Left renal cortex interstitium (tissue), 4 donors: ENCODE results near the gene SORT1. TPM values are rescaled to one million over a fixed set of nuclear protein-coding genes. Genes with fewer than 3 reads are reported as not detected.
"Not testable (repeated sequence)": the region's sequence is repeated elsewhere in the genome, so short reads cannot be mapped to it uniquely, and the experiment has no call there.

ENCODE experiments used
- DNase-seq, 4 donors: peaks; one replicate each; pipeline ENCODE4 v3.0.0-alpha.2; 2013; ENCODE audit warnings: low read depth in 4 of 4, low spot score in 2 of 4, missing footprints in 1 of 4
- polyA plus RNA-seq, 4 donors: library from polyadenylated mRNA; unstranded; fragments of 120-200 nt; gene quantifications; one replicate each; pipeline ENCODE4 v1.2.1, GENCODE V29; 2013; ENCODE audit not compliant: insufficient read length in 4 of 4

SORT1 gene
- polyA plus RNA-seq, result 10 to 100 TPM; 52.1 to 60.4 (median 56.9) TPM

DNA sequence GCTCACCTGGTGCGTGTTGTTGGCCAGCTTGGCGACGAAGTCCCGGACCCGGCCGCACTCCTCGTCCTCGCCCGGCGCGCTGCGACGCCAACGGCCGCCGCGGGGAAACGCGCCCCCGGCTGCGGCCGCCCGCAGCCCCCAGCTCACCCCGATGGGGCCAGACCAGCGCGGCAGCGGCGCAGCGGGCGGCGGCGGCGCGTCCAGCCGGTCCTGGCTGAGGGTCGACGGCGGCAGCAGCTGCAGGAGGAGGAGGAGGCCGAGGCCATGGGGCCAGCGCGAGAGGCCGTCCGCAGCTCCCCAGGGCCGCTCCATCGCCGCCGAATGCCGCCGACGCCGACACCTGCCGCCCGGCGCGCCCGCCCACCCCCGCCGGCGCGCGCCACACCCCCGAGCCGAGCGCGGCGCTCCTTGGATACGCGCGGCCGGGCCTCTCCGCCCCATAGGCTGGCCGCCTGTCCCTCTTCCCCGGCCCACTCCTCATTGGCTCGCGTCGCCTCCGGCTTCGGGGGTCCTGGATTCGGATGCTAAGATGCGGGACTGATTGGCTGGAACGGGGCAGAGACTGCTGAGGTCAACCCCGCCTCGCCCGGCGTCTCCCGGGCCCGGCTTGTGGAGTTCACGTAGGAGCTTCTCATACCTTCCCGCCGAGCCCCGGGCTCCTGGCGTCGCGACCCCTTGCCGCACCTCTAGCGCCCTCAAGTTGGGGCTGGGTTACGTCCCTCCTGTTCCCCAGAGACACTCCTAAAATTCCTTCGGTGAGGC lies at the start of gene SORT1:
TSS of gene SORT1 (minus strand) at position 338 of the 762 bp plus-strand sequence. CDS start at position 312, 26 bp downstream.
- DNase-seq, result peak in 3 of 4 donors; percentile 56 to 85 (median 78)

DNA sequence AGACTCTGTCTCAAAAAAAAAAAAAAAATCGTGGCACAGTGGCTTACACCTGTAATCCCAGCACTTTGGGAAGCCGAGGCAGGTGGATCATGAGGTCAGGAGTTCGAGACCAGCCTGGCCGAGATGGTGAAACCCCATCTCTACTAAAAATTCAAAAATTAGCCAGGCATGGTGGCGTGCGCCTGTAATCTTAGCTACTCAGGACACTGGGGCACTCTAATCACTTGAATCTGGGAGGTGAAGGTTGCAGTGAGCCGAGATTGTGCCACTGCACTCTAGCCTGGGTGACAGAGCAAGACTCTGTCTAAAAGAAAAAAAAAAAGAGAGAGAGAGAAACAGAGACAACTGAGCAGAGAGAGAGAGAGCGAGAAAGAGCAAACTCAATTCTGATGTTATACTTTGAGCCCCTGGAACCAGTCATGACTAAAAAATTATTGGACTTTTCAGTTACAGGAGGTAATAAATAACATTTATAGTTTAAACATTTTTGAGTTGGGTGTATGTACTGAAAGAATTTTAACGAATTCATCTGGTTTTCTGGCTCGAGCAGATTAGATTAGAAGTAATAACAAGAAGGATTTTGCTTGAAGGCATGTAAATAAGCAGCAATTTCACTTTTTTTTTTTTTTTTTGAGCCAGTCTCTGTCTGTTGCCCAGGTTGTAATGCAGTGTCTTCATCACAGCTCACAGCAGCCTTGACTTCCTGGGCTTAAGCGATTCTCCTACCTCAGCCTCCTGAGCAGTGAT lies 48.4 kb upstream of the SORT1 start:
- not testable (repeated sequence) for DNase-seq

DNA sequence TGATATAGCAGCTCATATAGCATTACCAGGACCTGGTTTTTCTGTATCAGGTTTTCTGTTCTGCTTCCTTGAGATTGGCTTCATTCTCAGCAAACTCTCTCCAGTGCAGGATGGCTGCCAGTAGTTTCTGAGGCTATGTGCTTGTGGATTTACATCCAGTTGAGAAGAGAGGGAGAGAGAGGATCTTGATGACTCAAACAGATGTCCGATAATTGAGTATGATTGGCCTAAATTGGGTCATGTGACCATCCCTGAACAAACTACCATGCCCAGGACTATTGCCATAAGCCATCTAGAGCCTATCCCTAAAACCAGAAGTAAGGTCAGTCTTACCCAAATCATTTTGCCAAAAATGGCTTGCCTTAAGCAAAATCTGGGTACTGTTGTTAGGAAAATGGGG lies 46.6 kb upstream of the SORT1 start:
- no peak for DNase-seq

DNA sequence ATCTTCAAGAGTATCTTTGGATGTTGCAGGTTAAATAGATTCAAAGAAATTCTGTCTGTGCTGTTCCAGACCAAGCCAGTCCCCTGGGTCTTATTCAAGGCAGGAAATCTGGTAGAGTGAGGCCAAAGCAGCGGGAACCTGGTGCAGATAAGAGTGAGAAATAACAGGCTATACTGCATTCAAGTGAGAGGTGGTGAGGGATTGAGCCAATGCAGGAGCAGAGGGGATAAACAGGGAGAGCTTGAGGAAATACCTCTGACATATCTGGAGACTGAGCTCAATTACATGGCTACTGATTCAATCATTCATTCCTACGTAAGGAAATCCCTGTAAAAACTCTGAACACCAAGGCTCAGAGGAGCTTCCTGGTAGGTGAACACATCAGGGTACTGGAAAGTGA lies 45.8 kb upstream of the SORT1 start:
- no peak for DNase-seq

DNA sequence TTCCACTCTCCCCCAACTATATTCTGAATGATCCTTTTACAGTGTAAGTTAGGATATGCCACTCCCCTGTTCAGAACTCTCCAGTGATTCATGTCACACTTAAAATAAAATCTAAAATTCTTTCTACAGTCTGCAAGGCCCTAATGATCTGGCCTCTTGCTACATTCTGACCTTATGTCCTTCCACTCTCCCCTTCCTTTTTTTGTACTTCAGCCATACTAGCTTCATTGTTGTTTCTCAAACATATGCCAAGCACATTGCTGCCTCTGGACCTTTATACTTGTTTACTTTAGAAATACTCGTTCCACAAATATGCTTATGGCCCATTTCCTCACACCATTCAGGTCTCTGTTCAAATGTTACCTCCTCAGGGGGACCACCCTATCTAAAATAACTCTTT lies 43.4 kb upstream of the SORT1 start:
- no peak for DNase-seq

DNA sequence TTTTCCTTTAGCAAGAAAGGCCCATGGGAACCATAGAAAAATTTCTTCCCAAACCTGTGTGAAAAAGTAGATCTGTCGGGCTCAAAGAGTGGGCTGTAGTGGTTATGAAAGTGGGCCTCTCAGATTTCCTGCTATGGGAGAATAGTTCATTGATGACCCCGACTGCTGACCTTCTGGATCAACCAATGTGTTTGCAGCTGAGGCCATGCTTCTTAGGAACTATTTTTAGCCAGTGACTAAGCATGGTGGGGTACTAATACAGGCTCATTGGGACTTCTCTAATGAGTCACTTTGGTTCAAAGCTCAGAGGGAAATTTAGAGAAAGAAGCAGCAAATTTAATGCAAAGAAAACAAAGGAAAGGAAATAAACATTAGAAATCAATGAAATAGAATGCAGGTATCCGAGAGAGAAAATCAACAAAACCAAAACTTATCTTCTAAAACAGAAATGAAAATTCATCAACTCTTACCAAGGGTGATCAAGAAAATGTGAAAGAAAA lies 41.1 kb upstream of the SORT1 start:
- no peak for DNase-seq

DNA sequence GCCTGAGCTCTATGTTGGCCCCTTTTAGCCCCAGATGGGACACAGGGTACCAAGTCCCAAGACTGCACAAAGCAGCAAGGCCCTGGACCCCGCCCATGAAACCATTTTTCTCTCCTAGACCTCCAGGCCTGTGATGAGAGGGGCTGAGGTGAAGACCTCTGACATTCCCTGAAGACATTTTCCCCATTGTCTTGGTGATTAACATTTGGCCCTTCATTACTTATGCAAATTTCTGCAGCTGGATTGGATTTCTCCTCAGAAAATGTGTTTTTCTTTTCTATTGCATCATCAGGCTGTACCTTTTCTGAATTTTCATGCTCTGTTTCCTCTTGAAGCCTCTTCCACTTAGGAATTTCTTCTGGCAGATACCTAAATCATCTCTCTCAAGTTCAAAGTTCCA lies 36.8 kb upstream of the SORT1 start:
- DNase-seq, result no peak

DNA sequence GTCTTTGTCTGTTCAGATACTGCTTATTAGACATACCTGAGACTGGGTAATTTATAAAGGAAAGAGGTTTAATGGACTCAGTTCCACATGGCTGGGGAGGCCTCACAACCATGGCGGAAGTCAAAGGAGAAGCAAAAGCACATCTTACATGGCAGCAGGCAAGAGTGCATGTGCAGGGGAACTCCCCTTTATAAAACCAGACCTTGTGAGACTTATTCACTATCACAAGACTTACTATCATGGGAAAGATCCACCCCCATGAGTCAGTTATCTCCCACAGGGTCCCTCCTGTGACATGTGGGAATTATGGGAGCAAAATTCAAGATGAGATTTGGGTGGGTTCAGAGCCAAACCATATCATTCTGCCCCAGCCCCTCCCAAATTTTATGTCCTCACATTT lies 35.6 kb upstream of the SORT1 start:
- no peak for DNase-seq

DNA sequence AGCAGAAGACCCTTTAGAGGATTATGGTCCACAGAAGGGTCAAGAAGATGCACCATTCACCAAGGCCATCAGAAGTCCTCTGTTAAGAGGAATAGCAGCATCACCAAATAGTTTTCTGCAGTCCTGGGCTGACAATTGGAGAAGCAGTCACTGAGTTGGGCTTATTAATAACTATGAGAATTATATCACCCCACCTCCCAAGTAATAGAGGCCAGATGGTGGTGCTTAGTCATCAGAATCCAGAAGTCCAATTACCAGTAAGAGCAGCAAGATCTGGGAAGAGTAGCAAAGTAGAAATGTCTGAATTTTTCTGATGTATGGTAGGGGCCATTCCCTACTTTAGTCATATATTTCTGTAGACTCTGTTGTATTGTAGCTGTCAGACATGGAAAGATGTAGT lies 34.6 kb upstream of the SORT1 start:
- DNase-seq, result no peak

DNA sequence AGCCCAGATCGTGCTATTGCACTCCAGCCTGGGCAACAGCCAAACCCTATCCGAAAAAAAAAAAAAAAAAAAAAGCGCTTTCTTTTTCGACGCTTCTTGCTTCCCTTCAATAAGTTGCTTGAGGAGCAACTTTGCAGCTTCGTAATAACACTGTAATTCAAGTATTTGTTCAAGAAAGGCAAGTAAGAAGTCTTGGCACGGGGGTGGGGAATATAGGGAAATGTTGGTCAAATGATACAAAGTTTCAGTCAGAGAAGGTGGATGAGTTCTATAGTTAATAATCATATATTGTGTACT lies 29.4 kb upstream of the SORT1 start:
- no peak for DNase-seq

DNA sequence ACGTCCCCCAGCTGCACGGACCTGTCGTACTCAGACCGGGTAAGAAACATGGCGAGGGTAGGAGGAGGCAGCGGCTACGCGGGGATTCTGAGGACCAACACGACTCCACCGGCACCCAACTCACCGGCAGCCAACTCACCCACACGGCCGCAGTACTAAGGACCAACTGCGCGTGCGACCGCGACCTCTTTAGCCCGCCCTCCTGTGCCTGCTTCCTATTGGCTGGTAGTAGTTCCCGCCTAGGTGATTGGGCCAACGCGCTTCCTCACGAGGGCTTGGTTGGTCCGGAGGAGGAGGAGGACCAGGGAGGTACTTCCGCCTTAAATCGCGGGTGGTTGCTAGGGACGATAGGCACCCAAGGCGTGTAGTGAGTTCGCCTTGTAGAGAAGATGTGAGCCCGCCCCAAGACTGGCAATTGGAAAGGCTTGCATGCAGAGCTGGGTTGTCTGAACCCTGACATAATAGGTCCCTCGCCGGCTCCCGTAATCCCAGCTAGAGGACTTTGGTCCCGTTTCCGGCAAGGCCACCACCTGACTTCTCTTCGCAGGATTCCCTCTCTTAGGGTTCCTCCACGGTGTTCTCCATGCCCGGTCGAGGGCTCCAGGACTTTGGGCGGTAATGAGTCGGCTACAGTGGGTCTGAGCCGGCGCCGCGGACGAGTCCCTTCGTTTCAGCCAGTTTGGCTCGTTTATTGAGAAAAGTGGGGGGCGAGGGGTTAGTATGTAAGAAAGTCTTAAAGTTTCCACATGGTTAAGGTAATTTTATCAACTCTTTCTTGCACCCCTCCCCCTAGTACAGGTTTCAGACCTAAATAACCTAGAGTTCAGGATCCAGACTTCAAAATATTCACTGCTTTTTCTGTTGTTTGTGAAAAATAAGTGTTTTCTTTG lies 28.8 kb upstream of the SORT1 start, which contains the start of gene PSMA5:
TSS of gene PSMA5 (minus strand) at position 168 of the 890 bp plus-strand sequence. CDS start at position 50, 118 bp downstream.
- peak; percentile 85 to 95 (median 92) for DNase-seq

DNA sequence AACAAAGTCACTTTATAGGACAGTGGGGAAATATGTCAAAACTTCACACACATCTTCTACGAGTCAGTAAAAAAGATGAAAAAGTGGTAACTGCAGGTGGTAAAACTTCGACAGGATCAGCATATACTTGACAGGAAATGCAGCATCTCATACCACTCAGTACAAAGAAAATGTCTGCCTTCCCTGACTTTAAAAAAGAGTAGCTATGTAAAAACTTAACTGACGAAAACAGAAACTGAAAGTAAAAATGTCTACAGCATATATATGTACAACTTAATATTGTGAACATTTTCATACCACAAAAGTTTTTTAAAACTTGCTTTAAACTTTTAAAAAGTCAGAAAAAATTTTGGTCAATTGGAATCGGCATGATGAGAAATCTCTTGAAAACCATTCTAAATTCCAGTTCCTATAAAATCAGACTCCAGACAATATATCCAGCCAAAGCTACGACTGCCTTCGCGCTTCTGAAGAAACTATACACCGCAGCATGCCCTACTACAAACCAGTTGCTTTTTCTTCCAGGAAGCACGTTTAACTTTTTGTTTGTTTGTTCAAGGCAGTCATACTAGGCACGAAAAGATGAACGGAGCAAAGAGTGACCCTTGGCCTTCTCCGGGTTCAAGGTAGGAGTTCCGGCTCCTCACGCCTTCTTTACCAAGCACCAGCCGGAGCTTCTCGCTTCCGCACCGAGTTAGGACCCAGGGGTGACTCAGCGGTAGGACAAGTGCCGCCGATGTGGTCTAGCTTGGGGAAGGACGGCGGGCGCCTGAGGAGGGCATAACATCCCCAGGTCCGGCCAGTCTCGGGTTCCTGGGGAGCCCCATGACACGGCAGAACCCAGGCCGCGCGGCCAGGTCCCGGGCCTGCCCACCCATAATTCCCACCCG lies 27.9 kb upstream of the SORT1 start:
- peak in 2 of 4 donors; percentile 9 to 20 for DNase-seq

DNA sequence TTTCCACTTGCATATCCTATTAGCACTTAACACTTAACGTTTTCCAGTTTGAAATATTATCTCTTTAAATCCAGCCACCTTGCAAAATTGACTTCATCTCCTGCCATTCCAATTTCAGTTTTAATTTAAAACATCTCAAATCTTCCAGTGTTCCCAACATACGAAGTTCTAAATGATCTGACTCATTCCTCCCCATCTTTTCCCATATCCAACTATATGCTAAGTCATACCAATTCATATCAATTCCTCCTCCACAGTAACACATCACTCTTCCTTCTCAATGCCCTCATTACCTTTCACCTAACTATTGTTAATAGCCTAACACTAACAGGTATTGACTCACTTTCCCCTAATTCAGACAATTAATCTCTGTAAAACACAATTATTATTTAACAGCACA lies 25.8 kb upstream of the SORT1 start:
- no peak for DNase-seq

DNA sequence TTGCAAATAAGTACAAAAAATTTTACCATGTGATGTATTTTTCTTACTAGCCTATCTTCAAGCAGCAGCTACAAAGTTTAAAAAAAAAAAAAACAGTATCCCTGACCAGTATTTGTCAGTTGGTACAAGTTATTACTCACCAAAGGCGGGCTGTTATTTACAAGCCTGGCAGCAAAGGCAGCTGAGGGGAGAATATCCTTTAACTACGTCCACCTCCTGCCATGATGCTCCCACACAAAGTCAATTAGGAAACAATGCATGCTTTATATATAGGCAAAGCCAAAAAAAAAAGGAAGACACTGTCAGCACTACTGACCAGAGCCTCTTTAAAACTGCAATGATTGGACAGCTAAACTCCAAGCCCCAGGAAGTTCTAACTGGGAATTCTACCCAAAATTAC lies 14.8 kb upstream of the SORT1 start:
- no peak for DNase-seq

DNA sequence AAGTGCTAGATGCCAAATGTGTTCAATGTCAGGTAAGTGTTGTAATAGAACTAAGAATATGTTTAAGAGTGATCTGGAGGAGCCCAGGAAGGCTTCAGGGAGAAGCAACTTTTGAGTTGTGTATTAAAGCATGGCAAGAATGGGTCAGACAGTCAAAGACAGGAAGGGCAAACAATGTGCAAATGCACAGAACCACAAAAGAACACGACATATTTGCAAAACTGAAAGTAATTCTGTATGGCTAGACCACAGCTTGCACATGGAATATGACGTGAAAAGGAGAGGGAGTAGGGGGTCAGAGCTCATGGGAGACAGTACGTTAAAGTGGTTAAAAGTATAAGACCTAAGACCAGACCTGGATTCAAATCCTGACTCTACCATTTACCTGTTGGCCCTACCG lies 7.1 kb upstream of the SORT1 start:
- no peak for DNase-seq

DNA sequence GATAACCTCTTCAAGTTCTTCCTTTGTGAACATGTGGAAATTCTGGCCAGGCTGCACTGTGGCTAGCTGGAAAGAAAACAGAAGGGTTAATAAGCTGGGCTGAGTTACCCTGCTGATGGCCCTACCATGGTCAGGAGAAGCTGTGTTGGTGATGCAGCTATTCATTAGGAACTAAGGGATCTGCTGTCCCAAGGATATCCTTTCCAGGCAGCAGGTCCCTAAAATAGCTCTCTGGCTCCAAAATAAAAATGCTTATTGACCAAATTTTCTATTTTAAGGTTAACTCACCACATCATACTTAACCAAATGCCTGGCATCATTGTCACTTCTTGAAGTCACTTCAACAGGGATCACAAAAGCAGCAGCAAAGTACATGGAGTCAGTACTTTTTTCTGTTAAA lies 4.3 kb upstream of the SORT1 start:
- no peak for DNase-seq

DNA sequence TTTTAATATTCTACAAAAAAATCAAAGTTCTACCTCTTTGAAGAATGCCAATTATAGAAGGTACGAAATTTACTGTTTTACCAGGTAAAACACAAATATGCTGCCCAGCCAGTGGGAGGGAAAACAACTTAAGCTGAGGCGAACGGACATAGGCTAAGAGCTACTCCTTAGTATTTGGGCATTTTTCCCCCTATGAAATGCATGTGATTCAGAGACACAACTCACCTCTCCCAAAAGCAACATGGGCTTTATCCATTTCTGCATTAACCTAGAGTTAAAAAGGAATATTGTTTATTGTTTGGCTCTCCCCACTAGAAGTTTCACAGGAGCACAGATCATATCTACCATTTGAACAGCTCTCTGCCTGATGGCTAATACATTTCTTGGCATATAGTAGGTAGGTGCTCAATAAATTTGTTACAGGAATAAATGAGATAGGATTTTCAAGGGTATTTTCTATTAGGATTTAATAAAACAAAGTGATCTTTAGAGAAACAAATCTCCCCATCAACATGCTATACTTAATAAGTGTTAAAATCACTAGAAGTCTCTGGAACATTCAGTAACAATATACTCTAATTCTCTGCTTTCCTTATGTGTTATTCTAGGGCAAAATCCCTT lies 2.4 kb upstream of the SORT1 start:
- no peak for DNase-seq

DNA sequence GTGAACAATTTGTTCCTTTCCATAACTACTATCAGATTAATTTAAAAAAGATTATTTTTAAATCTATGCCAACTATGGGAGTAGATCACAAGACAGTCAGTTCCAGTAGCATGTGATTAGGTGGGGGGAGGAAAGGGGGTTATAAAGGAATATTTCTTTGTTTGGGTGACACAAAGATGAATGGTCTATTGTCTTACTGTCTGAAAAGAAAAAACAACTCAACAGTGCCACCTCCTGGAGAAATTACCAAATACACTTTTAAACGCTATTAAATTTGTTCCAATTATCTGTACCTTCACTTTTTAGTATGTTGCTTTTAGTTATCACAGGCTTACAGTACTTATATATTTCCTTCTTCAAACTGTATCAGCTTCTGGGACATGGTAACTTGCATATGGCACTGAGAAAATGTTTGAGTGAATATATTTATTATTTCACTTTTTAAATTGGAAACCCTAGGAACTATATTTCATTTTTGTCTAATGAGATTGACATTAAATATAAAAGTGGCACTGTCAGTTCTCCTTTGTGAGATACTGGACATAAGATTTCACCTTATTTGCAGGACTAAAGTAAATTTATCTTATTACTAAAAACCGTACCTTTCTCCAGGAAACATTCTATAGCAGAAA lies 1.7 kb upstream of the SORT1 start:
- DNase-seq, result no peak
